Activated B cell treated with CpG ODN at 0.5 μM for 24 hours (primary cell): ENCODE measurements around the gene TSNAXIP1. TPM values are rescaled to one million over a fixed set of nuclear protein-coding genes. Genes with fewer than 3 reads are reported as not detected.

Experiments used
- ATAC-seq: fragments of 200-7000 bp; cut with Tn5 transposase; one replicate; pipeline ENCODE4 v1.10.0; 2021; ENCODE audit warnings: low read depth, mild to moderate bottlenecking, moderate library complexity
- CTCF ChIA-PET: fragments of 350-600 bp; sonication (Branson Sonifier 250); formaldehyde crosslinking; loops from one replicate; lab custom pipeline; 2021; ENCODE audit warnings: antibody characterized with exemption; lab: Charles Lee
- POLR2A ChIA-PET: fragments of 350-600 bp; sonication (Branson Sonifier 250); formaldehyde crosslinking; loops from one replicate; lab custom pipeline; 2021; ENCODE audit warnings: antibody characterized with exemption; lab: Charles Lee
- DNase-seq: peaks from one replicate; pipeline ENCODE4 v3.0.0; 2022
- H3K27ac Mint-ChIP-seq: one replicate; pipeline ENCODE4 v1.8.0; 2020; ENCODE audit warnings: mixed read lengths
- H3K27me3 Mint-ChIP-seq: one replicate; pipeline ENCODE4 v1.8.0; 2021; ENCODE audit warnings: mixed read lengths
- H3K36me3 Mint-ChIP-seq: one replicate; pipeline ENCODE4 v1.8.0; 2021; ENCODE audit warnings: low read depth, mixed read lengths
- H3K4me1 Mint-ChIP-seq: one replicate; pipeline ENCODE4 v1.8.0; 2021; ENCODE audit warnings: mixed read lengths
- H3K4me3 Mint-ChIP-seq: one replicate; pipeline ENCODE4 v1.8.0; 2020; ENCODE audit warnings: mild to moderate bottlenecking, mixed read lengths
- H3K9me3 Mint-ChIP-seq: one replicate; pipeline ENCODE4 v1.8.0; 2020; ENCODE audit warnings: mixed read lengths
- intact Hi-C: fragments of 100-400 bp; cut with micrococcal nuclease; formaldehyde crosslinking; loops from one replicate; pipeline ENCODE4 v1.15.1; 2024
- total RNA-seq: library from RNA; stranded (reverse); gene quantifications from 2 replicates; pipeline ENCODE4 v1.2.3, GENCODE V29; 2022
- TF ChIP-seq, protein P1 (sequence below): fragments of 200-600 bp; IDR thresholded peaks from one replicate; pipeline ENCODE4 v1.8.0; 2022; ENCODE audit warnings: antibody characterized with exemption, mild to moderate bottlenecking

Gene TSNAXIP1
- total RNA-seq, 1 donor from 2014 or later, result 1.9 TPM

DNA sequence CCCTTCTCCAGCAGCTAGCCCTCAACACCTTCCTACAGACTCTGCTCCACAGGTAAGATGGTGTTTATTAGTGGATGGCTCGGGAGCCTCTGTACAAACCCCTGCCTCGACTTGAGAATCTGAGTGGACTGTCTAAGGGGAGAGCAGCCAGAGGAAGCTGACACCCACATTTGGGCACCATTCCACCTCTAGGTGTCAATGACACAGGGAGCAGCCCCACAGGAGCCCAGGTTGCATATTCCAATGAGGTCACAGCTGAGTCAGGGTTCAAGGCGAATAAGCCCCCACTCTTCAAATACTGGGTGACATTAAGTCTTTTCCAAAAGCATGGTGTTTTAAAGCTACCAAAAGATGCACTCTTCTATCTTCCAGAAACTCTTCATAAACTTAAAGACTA is 32.2 kb upstream of the TSNAXIP1 start:
- ATAC-seq (no peak), DNase-seq (no peak)
- TF ChIP-seq, protein P1, sequence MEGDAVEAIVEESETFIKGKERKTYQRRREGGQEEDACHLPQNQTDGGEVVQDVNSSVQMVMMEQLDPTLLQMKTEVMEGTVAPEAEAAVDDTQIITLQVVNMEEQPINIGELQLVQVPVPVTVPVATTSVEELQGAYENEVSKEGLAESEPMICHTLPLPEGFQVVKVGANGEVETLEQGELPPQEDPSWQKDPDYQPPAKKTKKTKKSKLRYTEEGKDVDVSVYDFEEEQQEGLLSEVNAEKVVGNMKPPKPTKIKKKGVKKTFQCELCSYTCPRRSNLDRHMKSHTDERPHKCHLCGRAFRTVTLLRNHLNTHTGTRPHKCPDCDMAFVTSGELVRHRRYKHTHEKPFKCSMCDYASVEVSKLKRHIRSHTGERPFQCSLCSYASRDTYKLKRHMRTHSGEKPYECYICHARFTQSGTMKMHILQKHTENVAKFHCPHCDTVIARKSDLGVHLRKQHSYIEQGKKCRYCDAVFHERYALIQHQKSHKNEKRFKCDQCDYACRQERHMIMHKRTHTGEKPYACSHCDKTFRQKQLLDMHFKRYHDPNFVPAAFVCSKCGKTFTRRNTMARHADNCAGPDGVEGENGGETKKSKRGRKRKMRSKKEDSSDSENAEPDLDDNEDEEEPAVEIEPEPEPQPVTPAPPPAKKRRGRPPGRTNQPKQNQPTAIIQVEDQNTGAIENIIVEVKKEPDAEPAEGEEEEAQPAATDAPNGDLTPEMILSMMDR, result no peak
- H3K9me3 Mint-ChIP-seq, result no peaks in the 10 kb centered on the region
- POLR2A ChIA-PET, result no interaction called here
- peaks cover 3% of the 10 kb centered on the region for H3K4me1 Mint-ChIP-seq
- H3K27me3 Mint-ChIP-seq, result no peaks in the 10 kb centered on the region
- intact Hi-C loops, result no loop called here
- no peak overlapping the region for H3K4me3 Mint-ChIP-seq
- CTCF ChIA-PET, result no interaction called here
- no peak overlapping the region for H3K27ac Mint-ChIP-seq
- peaks cover 34% of the 10 kb centered on the region for H3K36me3 Mint-ChIP-seq

DNA sequence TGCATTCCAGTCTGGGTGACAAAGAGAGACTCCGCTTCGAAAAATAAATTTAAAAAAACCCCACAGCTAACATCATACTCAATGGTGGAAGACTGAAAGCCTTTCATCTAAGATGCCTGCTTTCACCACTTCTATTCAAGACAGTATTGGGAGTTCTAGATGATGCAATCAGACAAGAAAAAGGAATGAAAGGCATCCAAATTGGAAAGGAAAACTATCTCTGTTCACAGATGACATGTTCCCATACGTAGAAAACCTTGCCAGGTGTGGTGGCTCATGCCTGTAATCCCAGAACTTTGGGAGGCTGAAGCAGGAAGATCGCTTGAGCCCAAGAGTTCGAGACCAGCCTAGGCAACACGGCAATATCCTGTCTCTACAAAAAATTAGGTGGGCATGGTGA is 31.4 kb upstream of the TSNAXIP1 start:
- ChIA-PET POLR2A (interaction anchor here (0.7 kb wide), 1 partner anchor 916 kb away, joined by 5 read pairs; no protein-coding TSS in a partner anchor), CTCF (no interaction called here)
- intact Hi-C loops, result no loop called here
- DNase-seq (no peak), ATAC-seq (no peak)
- H3K36me3 Mint-ChIP-seq, result peaks cover 32% of the 10 kb centered on the region
- peaks cover 11% of the 10 kb centered on the region for H3K4me1 Mint-ChIP-seq
- H3K9me3 Mint-ChIP-seq, result no peaks in the 10 kb centered on the region
- no peak overlapping the region for H3K4me3 Mint-ChIP-seq
- no peak overlapping the region for H3K27ac Mint-ChIP-seq
- TF ChIP-seq, protein P1, result no peak
- no peaks in the 10 kb centered on the region for H3K27me3 Mint-ChIP-seq

DNA sequence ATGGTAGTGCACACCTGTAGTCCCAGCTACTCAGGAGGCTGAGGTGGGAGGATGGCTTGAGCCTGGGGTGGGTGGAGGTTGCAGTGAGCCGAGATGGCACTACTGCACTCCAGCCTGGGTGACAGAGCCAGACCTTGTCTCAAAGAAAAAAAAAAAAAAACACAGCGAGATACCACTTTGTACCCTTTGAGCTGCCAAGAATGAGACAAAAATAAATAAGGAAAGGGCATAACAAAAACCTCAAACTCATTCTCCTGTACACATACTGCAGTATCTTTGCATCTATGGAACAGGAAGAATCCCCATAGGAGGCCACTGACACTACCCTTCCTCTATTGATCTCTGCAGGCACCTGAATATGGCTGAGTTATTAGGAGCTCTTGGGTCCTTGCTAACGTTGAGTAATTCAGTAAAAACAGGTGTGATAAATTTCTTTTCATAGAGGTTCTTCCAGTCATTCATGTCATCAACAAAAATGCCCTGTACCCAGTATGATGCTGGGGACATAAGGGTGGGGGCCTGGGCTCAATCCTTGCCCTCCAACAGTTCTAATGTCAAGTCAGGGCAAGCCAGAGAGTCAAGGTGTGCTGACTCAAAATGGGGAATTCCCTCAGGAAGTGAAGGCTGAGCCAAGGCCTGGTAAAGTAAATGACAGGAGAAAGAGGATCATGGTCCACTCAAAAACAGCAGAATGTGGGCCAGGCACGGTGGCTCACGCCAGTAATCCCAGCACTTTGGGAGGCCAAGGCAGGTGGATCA is 27.3 kb upstream of the TSNAXIP1 start:
- H3K4me3 Mint-ChIP-seq, result no peak overlapping the region
- intact Hi-C loops, result no loop called here

DNA sequence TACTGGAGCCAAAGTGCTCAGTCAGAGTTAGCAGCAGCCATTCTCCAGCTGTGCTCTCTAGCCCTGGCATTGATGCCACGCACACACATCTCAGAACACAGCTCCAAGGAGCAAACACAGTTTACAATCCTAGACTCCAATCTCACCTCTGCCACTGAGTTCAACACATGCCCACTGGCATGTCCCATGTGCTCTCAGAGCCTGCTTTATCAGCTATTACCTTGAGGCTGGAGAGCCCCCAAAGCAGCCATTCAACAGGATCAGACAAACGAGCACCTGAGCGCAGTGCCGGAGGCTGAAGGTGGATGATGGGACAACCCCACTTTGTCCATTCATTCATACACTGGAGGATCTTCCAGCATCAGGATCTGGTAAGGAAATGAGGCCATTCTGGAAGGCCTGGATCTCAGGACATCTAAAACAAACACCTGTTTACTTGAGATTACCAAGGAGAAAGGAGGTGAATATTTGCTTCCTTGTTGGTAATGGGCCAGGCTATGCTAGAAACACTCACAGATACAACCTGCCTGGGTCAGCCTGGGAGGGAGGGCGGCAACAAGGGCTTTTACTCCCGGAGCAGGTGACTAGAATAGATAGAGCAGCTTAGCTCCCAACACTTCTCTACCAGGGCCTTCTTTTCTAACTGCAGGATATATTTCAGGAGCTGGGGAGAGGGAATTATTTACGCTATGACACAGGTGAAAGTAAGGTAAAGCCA is 25.7 kb upstream of the TSNAXIP1 start:
- intact Hi-C loops, result no loop called here
- no peaks in the 10 kb centered on the region for H3K27me3 Mint-ChIP-seq
- peak overlapping the region; percentile 60 for H3K27ac Mint-ChIP-seq
- ChIA-PET CTCF (no interaction called here), POLR2A (interaction anchor here (0.5 to 0.6 kb wide), 2 partner anchors 11 to 305 kb away, joined by 3 to 12 read pairs; no protein-coding TSS in a partner anchor)
- ATAC-seq (no peak), DNase-seq (no peak)
- no peak overlapping the region for H3K4me3 Mint-ChIP-seq
- TF ChIP-seq, protein P1, result no peak
- no peaks in the 10 kb centered on the region for H3K9me3 Mint-ChIP-seq
- peaks cover 24% of the 10 kb centered on the region for H3K4me1 Mint-ChIP-seq
- peaks cover 15% of the 10 kb centered on the region for H3K36me3 Mint-ChIP-seq

More for the DNA sequence above, 27.3 kb upstream of the TSNAXIP1 start:
- Mint-ChIP-seq H3K9me3 (no peaks in the 10 kb centered on the region), H3K27ac (peak overlapping the region; percentile 46), H3K4me1 (peaks cover 26% of the 10 kb centered on the region), H3K27me3 (no peaks in the 10 kb centered on the region), H3K36me3 (peaks cover 18% of the 10 kb centered on the region)
- TF ChIP-seq, protein P1, result no peak
- no peak for ATAC-seq
- ChIA-PET CTCF (interaction anchor here (1.3 kb wide), 1 partner anchor 107 kb away, joined by 3 read pairs; no protein-coding TSS in a partner anchor), POLR2A (no interaction called here)
- DNase-seq, result no peak

DNA sequence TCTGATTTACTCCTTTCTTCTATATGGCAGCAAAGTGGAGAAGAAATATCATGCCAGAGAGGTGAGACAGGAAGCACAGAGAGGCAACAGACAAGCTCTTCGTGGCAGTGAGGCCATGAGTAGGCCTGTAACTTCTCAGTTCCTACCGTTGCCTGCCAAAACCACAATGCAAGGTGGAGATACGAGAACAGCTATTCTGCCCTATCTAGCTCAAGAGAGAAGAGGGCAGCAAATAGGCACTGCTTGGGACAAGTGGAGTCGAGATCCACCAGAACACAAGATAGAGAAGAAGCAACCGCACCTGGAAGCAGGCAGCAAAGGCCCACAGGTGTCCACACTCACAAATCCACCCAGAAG is 25.1 kb upstream of the TSNAXIP1 start:
- Mint-ChIP-seq H3K4me3 (no peak overlapping the region), H3K27ac (peak overlapping the region; percentile 60), H3K36me3 (peaks cover 15% of the 10 kb centered on the region), H3K4me1 (peaks cover 27% of the 10 kb centered on the region), H3K27me3 (no peaks in the 10 kb centered on the region), H3K9me3 (no peaks in the 10 kb centered on the region)
- ChIA-PET POLR2A (no interaction called here), CTCF (no interaction called here)
- DNase-seq (no peak), ATAC-seq (no peak)
- intact Hi-C loops, result no loop called here
- TF ChIP-seq, protein P1, result no peak
